ENCODE data around the gene CACNG1.

DNA sequence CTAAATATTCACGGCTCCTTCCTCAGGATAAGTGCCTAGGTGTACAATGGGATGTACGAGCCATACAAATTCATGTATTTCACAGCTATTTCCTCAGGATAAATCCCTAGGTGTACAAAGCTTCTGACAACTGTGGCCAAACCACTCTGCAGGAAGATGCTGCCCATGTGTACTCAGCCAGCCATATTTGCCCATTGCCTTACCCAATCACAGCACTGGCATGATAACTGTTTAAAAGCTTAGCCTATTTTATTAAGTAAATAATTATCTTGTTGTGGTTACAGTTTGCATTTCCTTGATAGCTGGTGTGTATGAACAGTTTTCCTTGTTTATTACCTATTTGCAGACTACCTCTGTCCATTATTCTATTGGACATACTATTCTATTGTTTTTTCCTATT, 35.1 kb downstream of the CACNG1 start:
- TF ChIP-seq POLR2A (IDR thresholded peaks at IDR 0.05; ENCODE audit: low read depth, low read length) (no peak), POLR2AphosphoS5 (IDR thresholded peaks at IDR 0.05; ENCODE audit: insufficient read depth, low read depth, low read length) (no peak)
- TF ChIP-seq, protein P1, sequence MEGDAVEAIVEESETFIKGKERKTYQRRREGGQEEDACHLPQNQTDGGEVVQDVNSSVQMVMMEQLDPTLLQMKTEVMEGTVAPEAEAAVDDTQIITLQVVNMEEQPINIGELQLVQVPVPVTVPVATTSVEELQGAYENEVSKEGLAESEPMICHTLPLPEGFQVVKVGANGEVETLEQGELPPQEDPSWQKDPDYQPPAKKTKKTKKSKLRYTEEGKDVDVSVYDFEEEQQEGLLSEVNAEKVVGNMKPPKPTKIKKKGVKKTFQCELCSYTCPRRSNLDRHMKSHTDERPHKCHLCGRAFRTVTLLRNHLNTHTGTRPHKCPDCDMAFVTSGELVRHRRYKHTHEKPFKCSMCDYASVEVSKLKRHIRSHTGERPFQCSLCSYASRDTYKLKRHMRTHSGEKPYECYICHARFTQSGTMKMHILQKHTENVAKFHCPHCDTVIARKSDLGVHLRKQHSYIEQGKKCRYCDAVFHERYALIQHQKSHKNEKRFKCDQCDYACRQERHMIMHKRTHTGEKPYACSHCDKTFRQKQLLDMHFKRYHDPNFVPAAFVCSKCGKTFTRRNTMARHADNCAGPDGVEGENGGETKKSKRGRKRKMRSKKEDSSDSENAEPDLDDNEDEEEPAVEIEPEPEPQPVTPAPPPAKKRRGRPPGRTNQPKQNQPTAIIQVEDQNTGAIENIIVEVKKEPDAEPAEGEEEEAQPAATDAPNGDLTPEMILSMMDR (IDR thresholded peaks at IDR 0.05; ENCODE audit: extremely low read depth in 1 of 2, insufficient read depth in 1 of 2, low read depth in 1 of 2, low read length in 2 of 2), result no peak

Data from endothelial cell of umbilical vein (primary cell).